Urinary bladder (tissue), 4 donors: ENCODE data around the gene ZNF516. TPM values are rescaled to one million over a fixed set of nuclear protein-coding genes. Genes with fewer than 3 reads are reported as not detected.

Experiments used
- DNase-seq: peaks from one replicate; pipeline ENCODE4 v3.0.0-alpha.2; 2015; ENCODE audit errors: extremely low spot score
- H3K27ac ChIP-seq: one replicate; pipeline ENCODE4 v1.5.1; 2013; ENCODE audit warnings: low read depth, mild to moderate bottlenecking, moderate library complexity
- H3K36me3 ChIP-seq: one replicate; pipeline ENCODE4 v1.6.1; 2013; ENCODE audit warnings: mild to moderate bottlenecking, moderate library complexity; ENCODE audit not compliant: insufficient read depth
- H3K4me1 ChIP-seq: one replicate; pipeline ENCODE4 v1.6.1; 2013; ENCODE audit warnings: mild to moderate bottlenecking, moderate library complexity; ENCODE audit not compliant: insufficient read depth
- H3K4me3 ChIP-seq: one replicate; pipeline ENCODE4 v1.5.1; 2013; ENCODE audit warnings: low read depth, low read length
- WGBS: extraction: QIAGEN DNeasy Blood & Tissue Kit; methylation state at CpG from one replicate; pipeline ENCODE4 v1.1.7; 2013; 5-methylcytosine and 5-hydroxymethylcytosine counted together
- polyA plus RNA-seq: library from polyadenylated mRNA; stranded (reverse); fragments of 200-250 nt; gene quantifications from one replicate; pipeline ENCODE4 v1.2.3, GENCODE V29; 2013
- total RNA-seq: library from RNA; depleted of rRNA; stranded (reverse); fragments of >200 nt; gene quantifications from one replicate; pipeline ENCODE4 v1.2.3, GENCODE V29; 2014
- donor health status: healthy with polysubstance abuse.
- donor health status: healthy.

ZNF516 gene
- total and polyA plus RNA-seq, 2 donors, result 16.1 to 30.5 TPM

GRCh38 chr18:76522551-76522950 is 27.5 kb upstream of the ZNF516 start:
- H3K36me3 ChIP-seq, result no peaks in the 10 kb centered on the region
- H3K27ac ChIP-seq, result no peak overlapping the region
- WGBS, result 85% methylated on average over 1 of the region's 1 CpG
- DNase-seq, result no peak
- H3K4me3 ChIP-seq, result no peak overlapping the region
- peaks cover 2% of the 10 kb centered on the region for H3K4me1 ChIP-seq

- H3K27ac ChIP-seq, result no peak overlapping the region
- peaks cover 2% of the 10 kb centered on the region for H3K4me1 ChIP-seq
- H3K36me3 ChIP-seq, result no peaks in the 10 kb centered on the region
- H3K4me3 ChIP-seq, result no peak overlapping the region
- no peak for DNase-seq
- WGBS, result 67% methylated on average over 19 of the region's 19 CpGs
These were observed 27.1 kb upstream of the ZNF516 start for GRCh38 chr18:76522122-76522503.

- peaks cover 2% of the 10 kb centered on the region for H3K4me1 ChIP-seq
- H3K27ac ChIP-seq, result no peak overlapping the region
- DNase-seq, result no peak
- H3K4me3 ChIP-seq, result no peak overlapping the region
- WGBS, result 64% methylated on average over 11 of the region's 11 CpGs
- H3K36me3 ChIP-seq, result no peaks in the 10 kb centered on the region
These were observed 26.5 kb upstream of the ZNF516 start for GRCh38 chr18:76521417-76522121.

DNA sequence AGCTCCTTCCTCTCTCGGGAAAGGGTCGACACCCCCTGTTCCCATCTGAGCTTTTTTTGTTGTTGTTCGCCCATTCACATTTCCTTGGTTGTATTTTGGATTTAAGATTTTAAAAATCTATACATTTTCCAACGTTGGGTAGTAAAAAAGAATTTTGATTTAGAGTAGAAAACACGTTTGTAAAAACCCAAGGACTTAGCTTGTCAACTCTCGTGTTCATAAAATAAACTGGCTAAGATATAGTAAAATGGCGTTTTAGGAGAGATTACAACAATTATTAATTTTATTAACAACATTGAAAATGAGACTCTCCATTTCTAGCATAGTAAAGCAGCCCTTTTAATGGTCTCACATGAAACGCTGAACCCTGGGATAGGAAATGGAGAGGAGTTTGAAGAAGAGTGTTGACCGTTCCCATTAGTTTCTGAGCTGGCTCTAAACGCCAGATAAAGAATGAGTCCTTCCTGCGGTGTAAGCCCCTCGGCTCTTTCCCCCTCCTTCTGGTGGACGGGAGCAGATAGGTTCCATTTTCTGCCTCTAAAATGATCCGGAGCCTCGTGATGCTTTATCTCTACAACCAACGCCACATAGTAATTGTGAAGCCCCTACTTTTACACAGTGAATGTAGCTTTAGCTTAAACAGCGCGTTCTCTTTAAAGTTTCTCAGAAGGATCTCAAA is 24.0 kb upstream of the ZNF516 start:
- H3K4me3 ChIP-seq, result peak overlapping the region; percentile 30
- DNase-seq, result no peak
- H3K36me3 ChIP-seq, result no peaks in the 10 kb centered on the region
- H3K4me1 ChIP-seq, result peaks cover 2% of the 10 kb centered on the region
- 31% methylated on average over 18 of the region's 18 CpGs for WGBS
- peak overlapping the region; percentile 81 for H3K27ac ChIP-seq

DNA sequence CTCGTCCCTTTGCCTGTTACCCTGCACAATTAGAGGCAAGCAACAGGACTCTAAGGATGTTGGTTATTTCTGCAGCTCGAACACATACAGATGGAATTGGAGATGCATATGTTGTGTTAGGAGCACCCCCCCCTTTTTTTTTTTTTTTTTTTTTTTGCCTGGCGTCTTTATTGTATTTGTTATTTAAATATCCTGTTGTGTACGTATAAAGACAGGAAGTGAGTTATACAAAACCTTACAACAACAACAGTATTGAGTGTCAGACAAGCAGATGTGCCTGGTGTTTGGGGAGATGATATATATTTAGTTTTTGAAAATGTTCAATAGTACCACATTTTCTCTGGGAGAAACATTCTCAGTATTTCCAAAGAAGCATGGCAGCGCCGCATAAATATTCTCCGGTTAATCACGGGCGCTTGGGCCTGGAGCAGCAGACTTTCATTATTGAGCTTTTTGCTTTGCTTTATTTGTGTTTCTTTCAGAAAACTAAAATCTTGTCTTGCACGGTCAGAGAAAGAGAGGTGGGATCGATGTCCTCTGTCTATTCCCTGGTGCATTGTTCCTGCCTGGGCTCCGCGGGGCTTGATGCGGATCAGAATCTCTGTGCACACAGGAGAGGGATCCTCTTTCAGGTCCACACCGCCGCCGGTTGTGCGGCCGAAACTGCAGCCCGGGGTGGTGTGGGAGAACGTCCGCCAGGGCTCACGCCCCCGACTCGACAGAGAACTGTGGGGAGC is 23.2 kb upstream of the ZNF516 start:
- H3K4me1 ChIP-seq, result peaks cover 2% of the 10 kb centered on the region
- H3K36me3 ChIP-seq, result no peaks in the 10 kb centered on the region
- no peak for DNase-seq
- peak overlapping the region; percentile 81 for H3K27ac ChIP-seq
- peak overlapping the region; percentile 30 for H3K4me3 ChIP-seq
- 20% methylated on average over 25 of the region's 25 CpGs for WGBS

DNA sequence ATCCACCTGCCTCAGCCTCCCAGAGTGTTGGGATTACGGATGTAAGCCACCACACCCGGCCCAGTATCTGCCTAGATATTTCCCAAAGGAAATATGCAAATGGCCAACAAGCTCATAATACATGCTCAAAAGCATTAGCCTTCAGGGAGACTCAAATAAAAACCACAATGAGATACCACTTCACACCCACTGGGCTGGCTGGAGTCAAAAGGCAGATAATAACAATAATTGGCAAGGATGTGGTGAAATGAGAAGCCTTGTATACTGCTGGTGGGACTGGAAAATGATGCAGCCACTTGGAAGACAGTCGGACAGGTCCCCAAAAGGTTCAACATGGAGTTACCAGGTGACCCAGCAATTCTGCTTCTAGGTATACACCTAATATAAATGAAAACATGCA is 20.5 kb upstream of the ZNF516 start:
- Histone ChIP-seq H3K4me3 (no peak overlapping the region), H3K27ac (no peak overlapping the region), H3K4me1 (peaks cover 2% of the 10 kb centered on the region), H3K36me3 (no peaks in the 10 kb centered on the region)
- no peak for DNase-seq
- 92% methylated on average over 3 of the region's 3 CpGs for WGBS

GRCh38 chr18:76514573-76514972 is 19.5 kb upstream of the ZNF516 start:
- no peak overlapping the region for H3K27ac ChIP-seq
- DNase-seq, result no peak
- H3K4me1 ChIP-seq, result peaks cover 2% of the 10 kb centered on the region
- no peaks in the 10 kb centered on the region for H3K36me3 ChIP-seq
- WGBS, result 87% methylated on average over 10 of the region's 10 CpGs
- no peak overlapping the region for H3K4me3 ChIP-seq

- Histone ChIP-seq H3K36me3 (no peaks in the 10 kb centered on the region), H3K4me3 (no peak overlapping the region), H3K4me1 (no peaks in the 10 kb centered on the region), H3K27ac (no peak overlapping the region)
- no peak for DNase-seq
- 95% methylated on average over 17 of the region's 17 CpGs for WGBS
These were observed 12.9 kb upstream of the ZNF516 start for GRCh38 chr18:76507830-76508385.

DNA sequence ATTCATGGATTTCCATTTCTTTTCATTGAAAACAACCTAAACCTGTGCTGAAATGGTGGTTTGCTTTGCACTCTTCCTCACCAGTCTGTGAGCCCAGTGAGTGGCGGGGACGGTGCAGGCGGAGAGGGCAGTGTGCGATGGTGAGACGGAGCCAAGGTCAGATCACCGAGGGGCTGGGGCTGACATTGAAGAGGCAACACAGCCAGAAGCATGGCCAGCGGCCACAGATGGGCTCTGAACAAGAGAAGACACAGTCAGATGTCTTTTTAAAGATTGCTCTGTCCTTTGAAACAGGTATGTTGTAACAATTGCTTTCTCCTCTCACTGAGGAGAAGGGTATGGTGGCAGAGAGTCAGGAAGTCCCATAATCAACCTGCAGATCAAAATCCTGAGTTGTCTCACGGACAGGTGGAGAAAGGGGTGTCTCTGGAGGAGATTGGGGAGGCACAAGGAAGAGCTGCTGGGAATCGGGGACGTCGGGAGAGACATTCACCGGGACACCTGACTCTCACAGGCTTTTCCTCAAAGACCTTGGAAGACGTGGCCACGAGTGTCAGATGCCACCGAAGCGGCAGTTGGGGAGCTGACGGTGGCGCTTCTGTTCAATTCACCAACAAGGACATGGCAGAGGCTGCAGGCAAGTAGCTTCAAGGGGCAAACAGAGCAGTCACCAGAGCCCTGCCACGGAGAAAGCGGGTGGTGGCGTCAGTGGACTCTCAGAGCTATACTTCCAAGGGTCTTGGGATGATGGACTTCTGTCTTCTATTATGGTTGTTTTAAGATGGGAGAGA is 12.1 kb upstream of the ZNF516 start:
- Histone ChIP-seq H3K4me3 (no peak overlapping the region), H3K4me1 (no peaks in the 10 kb centered on the region), H3K36me3 (no peaks in the 10 kb centered on the region), H3K27ac (no peak overlapping the region)
- DNase-seq, result no peak
- 95% methylated on average over 21 of the region's 21 CpGs for WGBS

DNA sequence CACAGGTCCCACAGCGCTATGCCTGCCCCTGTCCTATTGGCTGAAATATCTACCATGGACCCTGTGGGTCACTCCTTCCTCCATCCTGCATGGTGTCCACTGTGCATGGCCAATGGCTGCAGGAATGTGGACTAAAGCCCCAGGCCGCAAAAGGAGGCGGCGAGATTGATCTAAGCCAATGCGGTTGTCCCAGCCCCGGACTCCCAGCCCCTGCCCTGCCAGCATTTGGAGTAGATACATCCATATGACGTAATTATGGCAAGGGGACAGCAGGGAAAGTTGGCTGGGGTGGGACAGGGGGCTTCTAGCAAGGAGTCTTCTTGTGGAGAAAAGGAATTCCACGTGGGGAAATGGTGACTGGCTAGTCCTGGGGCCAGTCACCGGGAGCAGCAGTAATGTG is 11.4 kb upstream of the ZNF516 start:
- DNase-seq, result no peak
- H3K27ac ChIP-seq, result no peak overlapping the region
- WGBS, result 92% methylated on average over 9 of the region's 9 CpGs
- no peak overlapping the region for H3K4me3 ChIP-seq
- no peaks in the 10 kb centered on the region for H3K4me1 ChIP-seq
- H3K36me3 ChIP-seq, result no peaks in the 10 kb centered on the region

DNA sequence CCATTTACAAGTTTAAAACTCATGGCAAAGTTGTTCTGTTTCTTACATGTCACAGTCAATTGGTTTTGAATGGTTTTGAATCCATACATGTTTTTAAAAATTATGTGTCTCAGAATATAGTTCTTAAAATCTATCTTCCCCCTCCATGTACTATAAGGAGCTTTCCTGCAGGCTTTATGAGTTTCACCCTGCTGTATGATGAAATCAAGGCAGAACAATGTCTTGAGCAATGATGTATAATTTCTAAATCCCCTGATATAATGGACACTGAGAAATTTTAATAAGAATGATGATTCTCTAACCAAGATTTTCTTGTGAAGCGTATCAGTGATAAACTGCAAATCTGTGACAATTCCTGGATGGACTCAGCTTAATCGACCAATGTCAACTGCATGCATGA is 10.6 kb upstream of the ZNF516 start:
- no peaks in the 10 kb centered on the region for H3K4me1 ChIP-seq

GRCh38 chr18:76504749-76505148 is 9.7 kb upstream of the ZNF516 start:
- no peaks in the 10 kb centered on the region for H3K4me1 ChIP-seq
- no peak overlapping the region for H3K27ac ChIP-seq
- H3K4me3 ChIP-seq, result no peak overlapping the region
- H3K36me3 ChIP-seq, result no peaks in the 10 kb centered on the region
- DNase-seq, result no peak
- 84% methylated on average over 5 of the region's 5 CpGs for WGBS

More for the DNA sequence above, 10.6 kb upstream of the ZNF516 start:
- Histone ChIP-seq H3K27ac (no peak overlapping the region), H3K36me3 (no peaks in the 10 kb centered on the region), H3K4me3 (no peak overlapping the region)
- DNase-seq, result no peak
- WGBS, result 92% methylated on average over 2 of the region's 2 CpGs
